ENCODE results near the gene FAM76B.

The FAM76B gene

GRCh38 chr11:95791709-95792033 is 2.1 kb upstream of the FAM76B start:
- DNase-seq: no peak

GRCh38 chr11:95790933-95791708 is 1.5 kb upstream of the FAM76B start:
- DNase-seq: peak; percentile 21 to 24

GRCh38 chr11:95790123-95790932 is 746 bp upstream of the FAM76B start, which contains the start of gene CEP57:
Gene CEP57 (plus strand): TSS chr11:95790498. CDS start chr11:95790699, 201 bp downstream.
- DNase-seq: peak; percentile 96

- DNase-seq: peak; percentile 12 to 13
Observed at GRCh38 chr11:95788921-95789505, 569 bp downstream of the FAM76B start.

- DNase-seq: no peak
Observed at GRCh38 chr11:95780544-95780943, 9.0 kb downstream of the FAM76B start.

GRCh38 chr11:95778699-95779098 is 10.9 kb downstream of the FAM76B start:
- no peak for DNase-seq

- DNase-seq: no peak
Observed at GRCh38 chr11:95776859-95777258, 12.7 kb downstream of the FAM76B start.

- no peak for DNase-seq
Observed at GRCh38 chr11:95768521-95768920, 21.1 kb downstream of the FAM76B start.

GRCh38 chr11:95767498-95767897 is 22.1 kb downstream of the FAM76B start:
- no peak for DNase-seq

- no peak for DNase-seq
Observed at GRCh38 chr11:95766701-95767100, 22.9 kb downstream of the FAM76B start.

GRCh38 chr11:95764267-95764898 is 25.2 kb downstream of the FAM76B start:
- no peak for DNase-seq

GRCh38 chr11:95762534-95762933 is 27.0 kb downstream of the FAM76B start:
- DNase-seq: no peak

- no peak for DNase-seq
Observed at GRCh38 chr11:95760941-95761340, 28.6 kb downstream of the FAM76B start.

GRCh38 chr11:95751515-95751914 is 38.1 kb downstream of the FAM76B start:
- DNase-seq: no peak

GRCh38 chr11:95750101-95750500 is 39.5 kb downstream of the FAM76B start:
- no peak for DNase-seq

- no peak for DNase-seq
Observed at GRCh38 chr11:95739108-95739938, 50.3 kb downstream of the FAM76B start.

GRCh38 chr11:95736809-95737208 is 52.8 kb downstream of the FAM76B start:
- no peak for DNase-seq

GRCh38 chr11:95736355-95736754 is 53.2 kb downstream of the FAM76B start:
- no peak for DNase-seq

- no peak for DNase-seq
Observed at GRCh38 chr11:95734009-95734572, 55.5 kb downstream of the FAM76B start.

- DNase-seq: no peak
Observed at GRCh38 chr11:95732930-95733602, 56.5 kb downstream of the FAM76B start.

GRCh38 chr11:95729462-95729861 is 60.1 kb downstream of the FAM76B start:
- no peak for DNase-seq

Data from activated CD4-positive, alpha-beta T cell treated with anti-CD3 and anti-CD28 coated beads, Interleukin-2, amount 50 U/mL, for 4 hours (primary cell).